Fibroblast of villous mesenchyme (primary cell): ENCODE measurements around the gene SPAG9. TPM values are rescaled to one million over a fixed set of nuclear protein-coding genes. Genes with fewer than 3 reads are reported as not detected.
A peak's percentile ranks its signal among the peaks of the same experiment; 100 is the strongest.

Experiments used
- DNase-seq: peaks from one replicate; pipeline ENCODE4 v3.0.0-alpha.2; 2010; ENCODE audit warnings: low read depth
- H3K4me3 ChIP-seq: 2 replicates; pipeline ENCODE4 v1.5.1; 2011; ENCODE audit warnings: low read depth, mild to moderate bottlenecking, low read length
- CTCF ChIP-seq: IDR thresholded peaks from 2 replicates; pipeline ENCODE4 v1.5.1; 2012; ENCODE audit warnings: low read depth, mild to moderate bottlenecking, low read length; ENCODE audit not compliant: insufficient read depth
- total RNA-seq: library from RNA; depleted of rRNA; stranded (reverse); fragments of >200 nt; gene quantifications from 2 replicates; pipeline ENCODE4 v1.2.3, GENCODE V29; 2012

The SPAG9 gene
- total RNA-seq, 1 donor, result 94.6 TPM

- TF ChIP-seq CTCF, result no peak
- no peak overlapping the region for H3K4me3 ChIP-seq
- no peak for DNase-seq
Observed at GRCh38 chr17:50993544-50993943, 127.1 kb downstream of the SPAG9 start.

GRCh38 chr17:50989149-50989548 is 131.5 kb downstream of the SPAG9 start:
- no peak for TF ChIP-seq CTCF

GRCh38 chr17:50988427-50988826 is 132.2 kb downstream of the SPAG9 start:
- no peak for DNase-seq
- no peak overlapping the region for H3K4me3 ChIP-seq
- TF ChIP-seq CTCF, result no peak

More at GRCh38 chr17:50989149-50989548, 131.5 kb downstream of the SPAG9 start:
- DNase-seq, result no peak
- no peak overlapping the region for H3K4me3 ChIP-seq

- no peak overlapping the region for H3K4me3 ChIP-seq
- DNase-seq, result peak; percentile 22
- TF ChIP-seq CTCF, result no peak
Observed at GRCh38 chr17:50986989-50987660, 133.5 kb downstream of the SPAG9 start.

GRCh38 chr17:50981279-50981678 is 139.4 kb downstream of the SPAG9 start:
- no peak for DNase-seq
- TF ChIP-seq CTCF, result no peak
- H3K4me3 ChIP-seq, result no peak overlapping the region

- no peak for DNase-seq
- no peak for TF ChIP-seq CTCF
- no peak overlapping the region for H3K4me3 ChIP-seq
Observed at GRCh38 chr17:50979524-50979927, 141.1 kb downstream of the SPAG9 start.
